Uterus (tissue), 2 donors: ENCODE results near the gene LRRC28.

ENCODE experiments used
- POLR2A ChIP-seq, 2 donors: fragments of 450-650 bp; IDR thresholded peaks; one replicate each; pipeline ENCODE4 v1.6.1; 2016; ENCODE audit warnings: antibody characterized with exemption in 2 of 2, mild to moderate bottlenecking in 1 of 2, moderate library complexity in 1 of 2
- TF ChIP-seq, protein P1 (sequence below), 4 experiments: fragments of 200-600 bp in 2 of 4; fragments of 450-650 bp in 2 of 4; sonication (generic) in 2 of 4; IDR thresholded peaks; one replicate each; pipeline ENCODE4 v1.5.1; 2016 to 2019; ENCODE audit warnings: antibody characterized with exemption in 4 of 4, mild to moderate bottlenecking in 2 of 4, moderate library complexity in 1 of 4

DNA sequence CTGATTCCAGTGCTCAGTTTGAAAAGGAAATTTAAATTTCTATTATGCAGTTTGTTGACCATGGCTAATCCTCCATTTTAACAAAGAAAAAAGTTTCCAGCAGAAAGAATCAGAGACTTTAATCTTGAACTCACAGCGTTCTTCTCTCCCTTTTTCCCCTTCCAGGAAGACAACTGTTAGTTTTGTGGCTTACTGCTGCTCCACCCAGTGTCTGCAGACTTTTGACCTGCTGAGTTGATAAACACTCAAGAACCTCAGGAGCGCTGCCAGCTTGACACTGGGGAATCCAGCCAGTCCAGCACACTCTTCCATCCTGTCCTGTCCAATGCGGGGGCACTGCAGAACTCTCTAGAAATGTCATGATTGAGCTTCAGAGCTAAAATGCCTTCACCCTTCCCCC is 134.6 kb downstream of the LRRC28 start:
- TF ChIP-seq, protein P1, sequence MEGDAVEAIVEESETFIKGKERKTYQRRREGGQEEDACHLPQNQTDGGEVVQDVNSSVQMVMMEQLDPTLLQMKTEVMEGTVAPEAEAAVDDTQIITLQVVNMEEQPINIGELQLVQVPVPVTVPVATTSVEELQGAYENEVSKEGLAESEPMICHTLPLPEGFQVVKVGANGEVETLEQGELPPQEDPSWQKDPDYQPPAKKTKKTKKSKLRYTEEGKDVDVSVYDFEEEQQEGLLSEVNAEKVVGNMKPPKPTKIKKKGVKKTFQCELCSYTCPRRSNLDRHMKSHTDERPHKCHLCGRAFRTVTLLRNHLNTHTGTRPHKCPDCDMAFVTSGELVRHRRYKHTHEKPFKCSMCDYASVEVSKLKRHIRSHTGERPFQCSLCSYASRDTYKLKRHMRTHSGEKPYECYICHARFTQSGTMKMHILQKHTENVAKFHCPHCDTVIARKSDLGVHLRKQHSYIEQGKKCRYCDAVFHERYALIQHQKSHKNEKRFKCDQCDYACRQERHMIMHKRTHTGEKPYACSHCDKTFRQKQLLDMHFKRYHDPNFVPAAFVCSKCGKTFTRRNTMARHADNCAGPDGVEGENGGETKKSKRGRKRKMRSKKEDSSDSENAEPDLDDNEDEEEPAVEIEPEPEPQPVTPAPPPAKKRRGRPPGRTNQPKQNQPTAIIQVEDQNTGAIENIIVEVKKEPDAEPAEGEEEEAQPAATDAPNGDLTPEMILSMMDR (IDR thresholded peaks at IDR 0.05) = no peak
- TF ChIP-seq POLR2A (IDR thresholded peaks at IDR 0.05) = no peak
